Upper lobe of left lung (tissue), 6 donors: Measurements from ENCODE around the gene ANKHD1. TPM values are rescaled to one million over a fixed set of nuclear protein-coding genes. Genes with fewer than 3 reads are reported as not detected.
A peak's percentile ranks its signal among the peaks of the same experiment; 100 is the strongest.

Experiments used
- ATAC-seq, 2 donors: fragments of 200-7000 bp; cut with Tn5 transposase; one replicate each; pipeline ENCODE4 v1.9.1; 2022; ENCODE audit warnings: mild to moderate bottlenecking in 2 of 2, moderate library complexity in 2 of 2; ENCODE audit not compliant: low FRiP score in 2 of 2
- DNase-seq, 2 donors: peaks; one replicate each; pipeline ENCODE4 v3.0.0-alpha.2; 2019 to 2020
- H3K27ac ChIP-seq, 4 donors: fragments of 200-600 bp; sonication (generic); one replicate each; pipeline ENCODE4 v1.5.1; 2016 to 2019
- H3K27me3 ChIP-seq, 4 donors: fragments of 200-600 bp; sonication (generic); one replicate each; pipeline ENCODE4 v1.5.1; 2017 to 2019
- H3K36me3 ChIP-seq, 4 donors: fragments of 200-600 bp; sonication (generic); one replicate each; pipeline ENCODE4 v1.5.1; 2016 to 2019
- H3K4me1 ChIP-seq, 4 donors: fragments of 200-600 bp; sonication (generic); one replicate each; pipeline ENCODE4 v1.5.1; 2018 to 2019
- H3K4me3 ChIP-seq, 4 donors: fragments of 200-600 bp; sonication (generic); one replicate each; pipeline ENCODE4 v1.5.1; 2017 to 2019; ENCODE audit warnings: mild to moderate bottlenecking in 2 of 4, moderate library complexity in 1 of 4
- H3K9me3 ChIP-seq, 4 donors: fragments of 200-600 bp; sonication (generic); one replicate each; pipeline ENCODE4 v1.5.1; 2018 to 2019
- EP300 ChIP-seq, 4 donors: sonication (generic); formaldehyde crosslinking; IDR thresholded peaks; one replicate each; pipeline ENCODE4 v1.5.1; 2017; ENCODE audit warnings: antibody characterized with exemption in 4 of 4, control low read depth in 2 of 4
- POLR2A ChIP-seq, 4 donors: fragments of 450-650 bp; IDR thresholded peaks; one replicate each; pipeline ENCODE4 v1.5.1; 2016 to 2017; ENCODE audit warnings: antibody characterized with exemption in 4 of 4, mild to moderate bottlenecking in 2 of 4
- POLR2AphosphoS5 ChIP-seq, 2 donors: sonication (generic); formaldehyde crosslinking; IDR thresholded peaks; one replicate each; pipeline ENCODE4 v1.5.1; 2017; ENCODE audit warnings: antibody characterized with exemption in 2 of 2
- WGBS, 2 donors: methylation state at CpG; one replicate each; pipeline ENCODE4 v1.1.5; 2017 to 2018; 5-methylcytosine and 5-hydroxymethylcytosine counted together
- total RNA-seq, 6 donors: library from RNA; depleted of rRNA in 4 of 6; stranded (reverse); fragments of >200 nt in 4 of 6; gene quantifications; one replicate each; pipeline versions ENCODE4 v1.1.0 to v1.2.1, GENCODE V29; 2016 to 2021
- TF ChIP-seq, protein P1 (sequence below), 6 experiments: fragments of 450-650 bp in 4 of 6; fragments of 200-600 bp in 2 of 6; sonication (generic) in 2 of 6; IDR thresholded peaks; one replicate each; pipeline ENCODE4 v1.5.1; 2016 to 2019; ENCODE audit warnings: antibody characterized with exemption in 6 of 6
- donor health status: DM: no; HTN: no; CAD: no; lungs with moderate emphysema.
- donor health status: DM: no; HTN: yes; CAD: no; lungs with severe emphysema.

The ANKHD1 gene
- total RNA-seq, 6 donors from 2014 or later: 97.0 to 338 (median 135) TPM

DNA sequence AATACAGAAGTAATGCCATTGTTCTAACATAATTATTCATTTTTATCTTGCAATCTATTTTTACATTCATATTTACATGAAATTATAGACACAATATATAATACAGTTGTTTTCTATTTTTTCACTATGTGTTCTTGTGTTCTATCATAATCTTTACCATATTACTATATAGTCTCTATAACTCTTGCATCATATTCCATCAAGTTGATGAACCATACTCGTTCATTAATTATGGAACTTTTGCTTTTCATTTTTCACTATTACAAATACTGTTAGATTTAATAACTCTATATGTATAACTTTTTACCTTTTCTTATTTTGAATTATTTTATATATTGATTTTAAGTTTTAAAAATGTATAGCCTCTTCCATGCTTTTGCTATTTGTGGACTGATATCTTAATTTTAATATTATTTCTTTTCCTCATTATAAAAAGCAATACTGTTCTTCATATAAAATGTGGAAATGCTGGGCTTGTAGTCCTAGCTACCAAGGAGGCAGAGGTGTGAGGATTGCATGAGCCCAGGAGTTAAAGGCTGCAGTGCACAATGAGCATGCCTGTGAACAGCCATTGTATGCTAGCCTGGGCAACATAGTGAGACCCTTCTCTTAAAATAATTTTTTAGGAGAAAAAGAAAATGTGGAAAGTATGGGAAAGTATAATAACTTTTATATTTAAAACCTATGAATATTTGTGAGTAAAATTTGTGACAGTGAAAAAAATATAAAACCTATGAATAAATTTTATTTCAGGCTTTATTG, 65.5 kb downstream of the ANKHD1 start:
- Histone ChIP-seq H3K36me3 (peaks cover 0 to 49% (median 7%) of the 10 kb centered on the region in 4 donors), H3K27ac (no peak overlapping the region), H3K27me3 (no peaks in the 10 kb centered on the region), H3K4me1 (no peaks in the 10 kb centered on the region), H3K4me3 (no peak overlapping the region), H3K9me3 (no peaks in the 10 kb centered on the region)
- no peak for ATAC-seq
- no peak for DNase-seq
- WGBS, 2 donors: 90 to 95% methylated on average over 1 of the region's 1 CpG
- TF ChIP-seq, protein P1, sequence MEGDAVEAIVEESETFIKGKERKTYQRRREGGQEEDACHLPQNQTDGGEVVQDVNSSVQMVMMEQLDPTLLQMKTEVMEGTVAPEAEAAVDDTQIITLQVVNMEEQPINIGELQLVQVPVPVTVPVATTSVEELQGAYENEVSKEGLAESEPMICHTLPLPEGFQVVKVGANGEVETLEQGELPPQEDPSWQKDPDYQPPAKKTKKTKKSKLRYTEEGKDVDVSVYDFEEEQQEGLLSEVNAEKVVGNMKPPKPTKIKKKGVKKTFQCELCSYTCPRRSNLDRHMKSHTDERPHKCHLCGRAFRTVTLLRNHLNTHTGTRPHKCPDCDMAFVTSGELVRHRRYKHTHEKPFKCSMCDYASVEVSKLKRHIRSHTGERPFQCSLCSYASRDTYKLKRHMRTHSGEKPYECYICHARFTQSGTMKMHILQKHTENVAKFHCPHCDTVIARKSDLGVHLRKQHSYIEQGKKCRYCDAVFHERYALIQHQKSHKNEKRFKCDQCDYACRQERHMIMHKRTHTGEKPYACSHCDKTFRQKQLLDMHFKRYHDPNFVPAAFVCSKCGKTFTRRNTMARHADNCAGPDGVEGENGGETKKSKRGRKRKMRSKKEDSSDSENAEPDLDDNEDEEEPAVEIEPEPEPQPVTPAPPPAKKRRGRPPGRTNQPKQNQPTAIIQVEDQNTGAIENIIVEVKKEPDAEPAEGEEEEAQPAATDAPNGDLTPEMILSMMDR (IDR thresholded peaks at IDR 0.05): no peak
- TF ChIP-seq EP300 (IDR thresholded peaks at IDR 0.05) (no peak), POLR2A (IDR thresholded peaks at IDR 0.05) (no peak), POLR2AphosphoS5 (IDR thresholded peaks at IDR 0.05) (no peak)

DNA sequence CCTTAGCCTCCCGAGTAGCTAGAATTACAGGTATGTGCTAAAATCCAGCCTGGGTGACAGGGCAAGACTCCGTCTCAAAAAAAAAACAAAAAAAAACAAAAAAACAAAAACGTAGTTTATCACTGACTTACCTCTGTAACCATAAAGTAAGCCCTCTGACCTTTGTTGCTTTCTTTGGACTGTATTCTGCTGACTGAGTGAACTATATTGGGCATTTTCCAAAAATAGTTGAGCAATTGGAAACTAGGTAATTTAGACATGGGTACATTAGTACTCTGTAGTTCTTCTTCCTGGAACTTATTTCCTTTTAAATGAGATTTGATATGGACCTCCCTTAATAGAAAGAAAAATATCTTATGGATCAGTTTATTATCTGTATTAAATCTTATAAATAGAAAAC, 66.6 kb downstream of the ANKHD1 start:
- no peak for DNase-seq
- Histone ChIP-seq H3K27ac (no peak overlapping the region), H3K4me3 (no peak overlapping the region), H3K4me1 (no peaks in the 10 kb centered on the region), H3K27me3 (no peaks in the 10 kb centered on the region), H3K36me3 (peaks cover 0 to 43% (median 10%) of the 10 kb centered on the region in 4 donors), H3K9me3 (no peaks in the 10 kb centered on the region)
- ATAC-seq: no peak
- WGBS, 2 donors: 72 to 75% methylated on average over 3 of the region's 3 CpGs
- TF ChIP-seq, protein P1 (IDR thresholded peaks at IDR 0.05): no peak
- no peak for TF ChIP-seq POLR2AphosphoS5 (IDR thresholded peaks at IDR 0.05)
- no peak for TF ChIP-seq POLR2A (IDR thresholded peaks at IDR 0.05)
- TF ChIP-seq EP300 (IDR thresholded peaks at IDR 0.05): no peak

GRCh38 chr5:140469259-140469658, 67.6 kb downstream of the ANKHD1 start:
- H3K36me3 ChIP-seq: peaks cover 0 to 43% (median 6%) of the 10 kb centered on the region in 4 donors
- 71 to 80% methylated on average over 6 of the region's 6 CpGs for WGBS, 2 donors
- no peak overlapping the region for H3K4me3 ChIP-seq
- TF ChIP-seq POLR2AphosphoS5 (IDR thresholded peaks at IDR 0.05): no peak
- TF ChIP-seq, protein P1 (IDR thresholded peaks at IDR 0.05): no peak
- TF ChIP-seq EP300 (IDR thresholded peaks at IDR 0.05): no peak
- TF ChIP-seq POLR2A (IDR thresholded peaks at IDR 0.05): no peak
- H3K4me1 ChIP-seq: no peaks in the 10 kb centered on the region
- no peak overlapping the region for H3K27ac ChIP-seq
- no peaks in the 10 kb centered on the region for H3K27me3 ChIP-seq
- DNase-seq (peak in 1 of 2 donors; percentile 36), ATAC-seq (no peak)
- no peaks in the 10 kb centered on the region for H3K9me3 ChIP-seq

GRCh38 chr5:140480310-140481014, 78.8 kb downstream of the ANKHD1 start:
- 43 to 61% methylated on average over 3 of the region's 3 CpGs for WGBS, 2 donors
- peaks cover 0 to 11% (median 5%) of the 10 kb centered on the region in 4 donors for H3K4me1 ChIP-seq
- DNase-seq (no peak), ATAC-seq (no peak)
- peak overlapping the region in 1 of 4 donors; percentile 42 for H3K27ac ChIP-seq
- no peaks in the 10 kb centered on the region for H3K27me3 ChIP-seq
- TF ChIP-seq POLR2A (IDR thresholded peaks at IDR 0.05) (no peak), EP300 (IDR thresholded peaks at IDR 0.05) (no peak), POLR2AphosphoS5 (IDR thresholded peaks at IDR 0.05) (no peak)
- TF ChIP-seq, protein P1 (IDR thresholded peaks at IDR 0.05): no peak
- H3K36me3 ChIP-seq: peaks cover 5 to 44% (median 12%) of the 10 kb centered on the region in 4 donors
- H3K4me3 ChIP-seq: no peak overlapping the region
- no peaks in the 10 kb centered on the region for H3K9me3 ChIP-seq
